Epithelial cell of proximal tubule (primary cell): ENCODE data around the gene ATP6V0A1. TPM values are rescaled to one million over a fixed set of nuclear protein-coding genes. Genes with fewer than 3 reads are reported as not detected.
"Not testable (repeated sequence)": the region's sequence is repeated elsewhere in the genome, so short reads cannot be mapped to it uniquely, and the experiment has no call there.

Source experiments
- DNase-seq: peaks from one replicate; pipeline ENCODE4 v3.0.0-alpha.2; 2011; ENCODE audit warnings: low read depth
- H3K4me3 ChIP-seq: 2 replicates; pipeline ENCODE4 v1.5.1; 2011; ENCODE audit warnings: low read depth, mild to moderate bottlenecking, low read length
- total RNA-seq: library from RNA; depleted of rRNA; stranded (reverse); fragments of >200 nt; gene quantifications from 2 replicates; pipeline ENCODE4 v1.2.3, GENCODE V29; 2015
- TF ChIP-seq, protein P1 (sequence below): conservative IDR thresholded peaks from 2 replicates; pipeline ENCODE4 v1.5.1; 2012; ENCODE audit warnings: low read depth, mild to moderate bottlenecking, low read length

The ATP6V0A1 gene
- total RNA-seq, 1 donor from 2014 or later: 32.3 TPM

DNA sequence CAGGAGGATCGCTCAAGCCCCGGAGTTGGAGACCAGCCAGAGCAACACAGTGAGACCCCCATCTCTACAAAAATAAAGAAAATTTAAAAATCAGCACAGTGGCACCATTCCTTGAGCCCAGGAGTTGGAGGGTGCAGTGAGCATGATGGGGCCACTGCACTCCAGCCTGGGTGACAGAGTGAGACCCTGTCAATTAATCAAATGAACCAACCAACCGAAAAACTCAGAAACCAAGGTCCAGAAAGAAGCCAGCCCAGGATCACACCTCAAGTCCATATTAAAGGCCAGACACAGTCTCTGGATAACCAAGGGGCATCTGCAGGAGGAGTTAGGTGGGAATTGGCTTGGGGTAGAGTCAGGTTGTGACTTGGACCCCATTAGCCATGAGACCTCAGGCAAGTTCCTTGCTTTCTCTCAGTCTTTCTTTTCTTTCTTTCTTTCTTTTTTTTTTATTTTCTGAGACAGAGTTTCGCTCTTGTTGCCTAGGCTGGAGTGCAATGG lies 96.5 kb downstream of the ATP6V0A1 start:
- DNase-seq: no peak
- TF ChIP-seq, protein P1, sequence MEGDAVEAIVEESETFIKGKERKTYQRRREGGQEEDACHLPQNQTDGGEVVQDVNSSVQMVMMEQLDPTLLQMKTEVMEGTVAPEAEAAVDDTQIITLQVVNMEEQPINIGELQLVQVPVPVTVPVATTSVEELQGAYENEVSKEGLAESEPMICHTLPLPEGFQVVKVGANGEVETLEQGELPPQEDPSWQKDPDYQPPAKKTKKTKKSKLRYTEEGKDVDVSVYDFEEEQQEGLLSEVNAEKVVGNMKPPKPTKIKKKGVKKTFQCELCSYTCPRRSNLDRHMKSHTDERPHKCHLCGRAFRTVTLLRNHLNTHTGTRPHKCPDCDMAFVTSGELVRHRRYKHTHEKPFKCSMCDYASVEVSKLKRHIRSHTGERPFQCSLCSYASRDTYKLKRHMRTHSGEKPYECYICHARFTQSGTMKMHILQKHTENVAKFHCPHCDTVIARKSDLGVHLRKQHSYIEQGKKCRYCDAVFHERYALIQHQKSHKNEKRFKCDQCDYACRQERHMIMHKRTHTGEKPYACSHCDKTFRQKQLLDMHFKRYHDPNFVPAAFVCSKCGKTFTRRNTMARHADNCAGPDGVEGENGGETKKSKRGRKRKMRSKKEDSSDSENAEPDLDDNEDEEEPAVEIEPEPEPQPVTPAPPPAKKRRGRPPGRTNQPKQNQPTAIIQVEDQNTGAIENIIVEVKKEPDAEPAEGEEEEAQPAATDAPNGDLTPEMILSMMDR: no peak
- peak overlapping the region; percentile 86 for H3K4me3 ChIP-seq

DNA sequence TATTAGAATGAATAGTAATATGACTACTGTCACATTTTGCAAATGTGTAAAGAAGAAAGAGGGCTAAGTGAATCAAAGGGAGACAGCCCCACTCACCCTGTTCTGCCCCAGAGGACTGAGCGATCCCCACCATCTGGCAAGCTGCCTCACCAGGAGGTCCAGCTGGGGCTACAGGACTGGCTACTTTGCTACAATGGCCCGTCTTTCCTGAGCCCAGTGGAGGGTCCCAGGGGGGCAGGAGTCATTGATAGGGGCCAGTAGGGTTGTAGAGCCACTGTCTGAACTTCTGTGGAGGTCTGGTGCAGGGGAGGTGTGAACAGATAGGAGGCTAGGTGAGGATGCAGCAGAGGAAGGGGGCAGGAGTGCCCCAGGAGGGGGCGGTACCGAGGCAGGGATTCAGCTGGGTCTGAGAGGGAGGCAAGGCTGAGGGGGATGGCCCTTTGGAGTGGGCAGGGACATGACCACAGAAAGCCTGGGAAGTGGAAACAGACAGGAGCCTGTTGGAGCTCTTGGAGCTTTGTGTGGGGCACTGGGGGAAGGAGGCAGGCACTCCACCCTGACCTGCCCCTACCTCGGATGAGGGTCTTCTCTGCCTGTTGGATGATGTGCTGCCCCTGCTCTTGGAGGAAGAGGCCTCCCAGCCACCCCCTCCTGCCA lies 97.4 kb downstream of the ATP6V0A1 start:
- TF ChIP-seq, protein P1: peak; percentile 26
- not testable (repeated sequence) for DNase-seq

DNA sequence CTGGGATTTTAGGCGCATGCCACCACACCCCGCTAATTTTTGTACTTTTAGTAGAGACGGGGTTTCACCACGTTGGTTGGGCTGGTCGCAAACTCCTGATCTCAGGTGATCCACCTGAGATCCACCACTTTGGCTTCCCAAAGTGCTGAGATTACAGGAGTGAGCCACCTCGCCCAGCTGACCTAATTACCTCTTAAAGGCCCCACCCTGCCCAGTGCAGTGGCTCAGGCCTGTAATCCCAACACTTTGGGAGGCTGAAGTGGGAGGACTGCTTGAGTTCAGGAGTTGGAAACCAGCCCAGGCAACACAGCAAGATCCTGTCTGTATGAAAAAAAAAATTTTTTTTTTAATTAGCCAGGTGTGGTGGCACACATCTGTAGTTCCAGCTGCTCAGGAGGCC lies 100.4 kb downstream of the ATP6V0A1 start:
- TF ChIP-seq, protein P1: no peak
- no peak overlapping the region for H3K4me3 ChIP-seq
- DNase-seq: no peak

More for the DNA sequence above, 97.4 kb downstream of the ATP6V0A1 start:
- H3K4me3 ChIP-seq: not testable (repeated sequence)

DNA sequence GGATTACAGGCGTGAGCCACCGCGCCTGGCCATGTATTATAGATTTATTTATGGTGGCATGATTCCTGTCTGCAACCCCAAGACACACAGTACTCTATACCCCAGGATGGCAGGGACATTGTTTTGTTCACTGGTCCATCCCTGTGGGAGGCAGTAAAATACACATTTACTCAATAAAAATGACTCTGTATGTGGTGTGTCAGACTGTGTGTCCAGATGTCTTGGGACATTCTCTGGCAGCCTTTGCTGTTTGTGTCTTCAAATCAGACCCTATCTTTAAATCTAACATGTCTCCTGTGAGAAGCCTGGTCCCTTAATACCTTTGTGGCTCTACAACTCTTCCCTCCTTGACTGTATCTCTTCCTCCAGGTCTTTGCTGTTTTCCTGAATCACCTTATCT lies 101.6 kb downstream of the ATP6V0A1 start:
- no peak overlapping the region for H3K4me3 ChIP-seq
- TF ChIP-seq, protein P1: no peak
- DNase-seq: no peak

DNA sequence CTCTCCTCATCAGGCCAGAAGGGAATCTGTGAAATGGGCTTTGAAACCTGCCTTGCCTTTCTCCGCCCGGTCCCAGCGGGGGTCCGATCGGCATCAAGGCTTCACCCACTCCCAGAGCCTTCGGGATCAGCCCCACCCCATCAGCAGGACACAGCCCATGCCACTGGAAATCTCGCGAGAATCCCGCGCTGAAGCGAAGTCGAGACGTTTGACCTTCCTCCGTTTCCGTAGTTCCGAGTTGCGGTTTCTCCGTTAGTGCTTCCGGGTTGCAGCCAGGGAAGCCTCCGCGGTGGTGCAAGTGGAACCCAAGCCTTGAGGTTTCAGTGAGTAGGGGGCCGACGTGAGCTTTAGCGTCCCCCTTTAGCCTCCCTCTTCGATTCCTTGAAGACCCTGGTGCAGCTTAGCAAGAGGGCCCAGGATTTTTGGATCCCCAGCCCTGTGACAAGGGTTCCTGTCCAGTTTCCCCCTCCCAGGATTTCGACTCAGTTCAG lies 103.3 kb downstream of the ATP6V0A1 start, which contains the start of gene COASY:
TSS of gene COASY (plus strand) at position 252 of the 491 bp plus-strand sequence. CDS start 475 bp downstream, outside the sequence.
- peak; percentile 85 for DNase-seq
- H3K4me3 ChIP-seq: peak within 1 kb of the TSS; percentile 94
- TF ChIP-seq, protein P1: no peak

DNA sequence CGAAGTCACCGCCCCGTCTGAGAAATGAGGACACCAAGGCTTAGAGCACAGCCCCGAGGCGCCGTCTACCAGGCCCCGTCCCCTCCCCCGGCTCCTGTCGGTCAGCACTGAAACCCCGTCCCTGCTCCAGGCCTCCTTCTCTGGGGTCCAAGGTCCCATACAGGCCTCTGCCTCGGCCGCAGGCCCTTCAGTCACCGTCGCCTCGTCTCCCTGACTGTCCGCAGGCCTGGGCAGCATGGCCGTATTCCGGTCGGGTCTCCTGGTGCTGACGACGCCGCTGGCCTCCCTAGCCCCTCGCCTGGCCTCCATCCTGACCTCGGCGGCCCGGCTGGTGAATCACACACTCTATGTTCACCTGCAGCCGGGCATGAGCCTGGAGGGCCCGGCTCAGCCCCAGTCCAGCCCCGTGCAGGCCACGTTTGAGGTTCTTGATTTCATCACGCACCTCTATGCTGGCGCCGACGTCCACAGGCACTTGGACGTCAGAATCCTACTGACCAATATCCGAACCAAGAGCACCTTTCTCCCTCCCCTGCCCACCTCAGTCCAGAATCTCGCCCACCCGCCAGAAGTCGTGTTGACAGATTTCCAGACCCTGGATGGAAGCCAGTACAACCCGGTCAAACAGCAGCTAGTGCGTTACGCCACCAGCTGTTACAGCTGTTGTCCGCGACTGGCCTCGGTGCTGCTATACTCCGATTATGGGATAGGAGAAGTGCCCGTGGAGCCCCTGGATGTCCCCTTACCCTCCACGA lies 103.9 kb downstream of the ATP6V0A1 start:
- peak overlapping the region; percentile 94 for H3K4me3 ChIP-seq
- TF ChIP-seq, protein P1: no peak
- no peak for DNase-seq
